Panc1 (cell line): ENCODE data around the gene LRRC3C.

ENCODE experiments used
- POLR2AphosphoS5 ChIP-seq: IDR thresholded peaks from 2 replicates; pipeline ENCODE4 v1.6.1; 2012; ENCODE audit warnings: mild to moderate bottlenecking, low read depth, low read length, moderate library complexity
- SIN3A ChIP-seq: IDR thresholded peaks from 2 replicates; pipeline ENCODE4 v1.6.1; 2012; ENCODE audit warnings: low read depth, mild to moderate bottlenecking, low read length, moderate library complexity, borderline replicate concordance; ENCODE audit not compliant: insufficient read depth
- TF ChIP-seq, protein P1 (sequence below): fragments of 450-650 bp; IDR thresholded peaks from 2 replicates; pipeline ENCODE4 v1.5.1; 2017; ENCODE audit warnings: mild to moderate bottlenecking
- TF ChIP-seq, protein P2 (sequence below), 2 experiments: IDR thresholded peaks; 2 replicates each; pipeline ENCODE4 v1.6.1; 2011 to 2012; ENCODE audit warnings: low read depth in 2 of 2, control low read depth in 1 of 2, low read length in 1 of 2, mild to moderate bottlenecking in 1 of 2, moderate library complexity in 1 of 2; ENCODE audit not compliant: insufficient read depth in 1 of 2

DNA sequence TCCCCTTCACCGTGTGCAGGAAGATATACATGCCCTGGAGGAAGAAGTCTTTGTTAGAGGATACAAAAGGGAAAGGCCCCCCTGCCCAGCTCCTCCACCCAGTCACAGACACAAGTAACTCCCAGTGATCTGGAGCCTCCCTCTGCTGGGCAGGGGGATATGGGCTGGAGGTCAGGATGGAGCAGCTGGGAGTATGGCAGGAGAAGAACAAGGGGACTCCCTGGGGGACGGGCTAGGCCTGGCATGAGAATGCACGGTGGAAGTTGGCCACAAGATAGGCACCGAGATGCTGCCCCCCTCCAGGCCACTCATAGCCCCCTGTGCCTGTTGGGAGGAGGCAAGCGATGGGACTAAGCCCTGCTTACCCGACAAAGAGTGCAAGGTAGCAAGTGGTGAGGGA is 4.3 kb upstream of the LRRC3C start:
- TF ChIP-seq, protein P1, sequence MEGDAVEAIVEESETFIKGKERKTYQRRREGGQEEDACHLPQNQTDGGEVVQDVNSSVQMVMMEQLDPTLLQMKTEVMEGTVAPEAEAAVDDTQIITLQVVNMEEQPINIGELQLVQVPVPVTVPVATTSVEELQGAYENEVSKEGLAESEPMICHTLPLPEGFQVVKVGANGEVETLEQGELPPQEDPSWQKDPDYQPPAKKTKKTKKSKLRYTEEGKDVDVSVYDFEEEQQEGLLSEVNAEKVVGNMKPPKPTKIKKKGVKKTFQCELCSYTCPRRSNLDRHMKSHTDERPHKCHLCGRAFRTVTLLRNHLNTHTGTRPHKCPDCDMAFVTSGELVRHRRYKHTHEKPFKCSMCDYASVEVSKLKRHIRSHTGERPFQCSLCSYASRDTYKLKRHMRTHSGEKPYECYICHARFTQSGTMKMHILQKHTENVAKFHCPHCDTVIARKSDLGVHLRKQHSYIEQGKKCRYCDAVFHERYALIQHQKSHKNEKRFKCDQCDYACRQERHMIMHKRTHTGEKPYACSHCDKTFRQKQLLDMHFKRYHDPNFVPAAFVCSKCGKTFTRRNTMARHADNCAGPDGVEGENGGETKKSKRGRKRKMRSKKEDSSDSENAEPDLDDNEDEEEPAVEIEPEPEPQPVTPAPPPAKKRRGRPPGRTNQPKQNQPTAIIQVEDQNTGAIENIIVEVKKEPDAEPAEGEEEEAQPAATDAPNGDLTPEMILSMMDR, result no peak
- TF ChIP-seq POLR2AphosphoS5 (no peak), SIN3A (no peak)
- TF ChIP-seq, protein P2, sequence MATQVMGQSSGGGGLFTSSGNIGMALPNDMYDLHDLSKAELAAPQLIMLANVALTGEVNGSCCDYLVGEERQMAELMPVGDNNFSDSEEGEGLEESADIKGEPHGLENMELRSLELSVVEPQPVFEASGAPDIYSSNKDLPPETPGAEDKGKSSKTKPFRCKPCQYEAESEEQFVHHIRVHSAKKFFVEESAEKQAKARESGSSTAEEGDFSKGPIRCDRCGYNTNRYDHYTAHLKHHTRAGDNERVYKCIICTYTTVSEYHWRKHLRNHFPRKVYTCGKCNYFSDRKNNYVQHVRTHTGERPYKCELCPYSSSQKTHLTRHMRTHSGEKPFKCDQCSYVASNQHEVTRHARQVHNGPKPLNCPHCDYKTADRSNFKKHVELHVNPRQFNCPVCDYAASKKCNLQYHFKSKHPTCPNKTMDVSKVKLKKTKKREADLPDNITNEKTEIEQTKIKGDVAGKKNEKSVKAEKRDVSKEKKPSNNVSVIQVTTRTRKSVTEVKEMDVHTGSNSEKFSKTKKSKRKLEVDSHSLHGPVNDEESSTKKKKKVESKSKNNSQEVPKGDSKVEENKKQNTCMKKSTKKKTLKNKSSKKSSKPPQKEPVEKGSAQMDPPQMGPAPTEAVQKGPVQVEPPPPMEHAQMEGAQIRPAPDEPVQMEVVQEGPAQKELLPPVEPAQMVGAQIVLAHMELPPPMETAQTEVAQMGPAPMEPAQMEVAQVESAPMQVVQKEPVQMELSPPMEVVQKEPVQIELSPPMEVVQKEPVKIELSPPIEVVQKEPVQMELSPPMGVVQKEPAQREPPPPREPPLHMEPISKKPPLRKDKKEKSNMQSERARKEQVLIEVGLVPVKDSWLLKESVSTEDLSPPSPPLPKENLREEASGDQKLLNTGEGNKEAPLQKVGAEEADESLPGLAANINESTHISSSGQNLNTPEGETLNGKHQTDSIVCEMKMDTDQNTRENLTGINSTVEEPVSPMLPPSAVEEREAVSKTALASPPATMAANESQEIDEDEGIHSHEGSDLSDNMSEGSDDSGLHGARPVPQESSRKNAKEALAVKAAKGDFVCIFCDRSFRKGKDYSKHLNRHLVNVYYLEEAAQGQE (IDR thresholded peaks at IDR 0.05; ENCODE audit: insufficient read depth in 1 of 2, low read depth in 2 of 2, low read length in 1 of 2), result no peak
